AG09319 (cell line): ENCODE results near the gene PDIA2.

ENCODE experiments used
- DNase-seq: peaks from one replicate; pipeline ENCODE4 v3.0.0-alpha.2; 2010; ENCODE audit warnings: low read depth; ENCODE audit errors: extremely low read depth
- TF ChIP-seq, protein P1 (sequence below): IDR thresholded peaks from 2 replicates; pipeline ENCODE4 v1.5.1; 2011; ENCODE audit warnings: low read depth, mild to moderate bottlenecking, inconsistent platforms, low read length, moderate library complexity

Gene PDIA2

DNA sequence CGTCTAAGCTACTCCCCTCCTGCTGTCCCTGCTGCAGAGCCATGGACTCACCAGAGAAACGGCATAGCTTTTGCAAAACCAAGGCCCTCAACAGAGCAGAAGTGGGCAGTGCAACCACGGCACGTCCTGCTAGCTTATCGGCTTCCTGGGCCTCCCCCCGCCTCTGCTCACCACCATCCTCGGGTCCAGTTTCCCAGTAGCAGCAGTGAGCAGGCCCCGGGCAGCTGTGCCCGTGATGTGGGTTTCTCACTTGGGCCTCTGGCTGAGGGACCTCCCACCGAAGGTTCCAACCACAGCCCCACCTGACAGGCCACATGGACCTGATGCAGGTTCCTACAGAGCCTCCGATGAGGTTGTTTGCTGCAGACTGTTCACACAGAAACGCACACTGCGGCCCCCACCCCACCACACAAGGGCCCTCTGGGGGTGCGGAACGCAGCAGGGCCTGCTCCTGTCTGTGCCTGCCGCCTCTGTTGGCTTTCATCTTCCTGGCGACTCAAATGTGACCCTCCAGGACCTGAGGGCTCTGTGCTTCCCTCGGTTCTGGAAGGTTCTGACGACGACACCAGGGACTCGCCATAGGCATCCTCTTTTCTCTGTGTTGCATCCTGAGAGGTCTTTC lies 24.8 kb downstream of the PDIA2 start:
- TF ChIP-seq, protein P1, sequence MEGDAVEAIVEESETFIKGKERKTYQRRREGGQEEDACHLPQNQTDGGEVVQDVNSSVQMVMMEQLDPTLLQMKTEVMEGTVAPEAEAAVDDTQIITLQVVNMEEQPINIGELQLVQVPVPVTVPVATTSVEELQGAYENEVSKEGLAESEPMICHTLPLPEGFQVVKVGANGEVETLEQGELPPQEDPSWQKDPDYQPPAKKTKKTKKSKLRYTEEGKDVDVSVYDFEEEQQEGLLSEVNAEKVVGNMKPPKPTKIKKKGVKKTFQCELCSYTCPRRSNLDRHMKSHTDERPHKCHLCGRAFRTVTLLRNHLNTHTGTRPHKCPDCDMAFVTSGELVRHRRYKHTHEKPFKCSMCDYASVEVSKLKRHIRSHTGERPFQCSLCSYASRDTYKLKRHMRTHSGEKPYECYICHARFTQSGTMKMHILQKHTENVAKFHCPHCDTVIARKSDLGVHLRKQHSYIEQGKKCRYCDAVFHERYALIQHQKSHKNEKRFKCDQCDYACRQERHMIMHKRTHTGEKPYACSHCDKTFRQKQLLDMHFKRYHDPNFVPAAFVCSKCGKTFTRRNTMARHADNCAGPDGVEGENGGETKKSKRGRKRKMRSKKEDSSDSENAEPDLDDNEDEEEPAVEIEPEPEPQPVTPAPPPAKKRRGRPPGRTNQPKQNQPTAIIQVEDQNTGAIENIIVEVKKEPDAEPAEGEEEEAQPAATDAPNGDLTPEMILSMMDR = no peak
- DNase-seq = no peak

DNA sequence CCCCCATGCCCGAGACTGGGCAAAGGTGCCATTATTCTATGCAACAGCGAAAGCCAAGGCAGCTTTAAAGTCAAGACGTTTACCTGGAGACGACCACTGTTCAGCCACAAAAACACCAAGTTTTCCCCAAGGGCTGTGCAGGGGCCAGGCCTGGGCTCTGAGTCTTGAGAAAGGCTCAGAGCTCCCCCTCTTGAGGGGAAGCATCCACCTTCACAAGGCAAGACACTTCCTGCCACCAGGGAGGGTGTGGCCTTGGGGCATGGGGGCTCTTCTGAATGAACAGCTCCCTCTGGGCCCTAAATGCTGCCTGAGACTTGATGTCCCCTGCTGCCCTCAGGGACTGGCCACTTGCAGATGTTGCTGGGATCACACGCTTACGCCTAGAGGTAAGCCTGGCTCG lies 26.5 kb downstream of the PDIA2 start:
- DNase-seq = no peak
- TF ChIP-seq, protein P1 = no peak

DNA sequence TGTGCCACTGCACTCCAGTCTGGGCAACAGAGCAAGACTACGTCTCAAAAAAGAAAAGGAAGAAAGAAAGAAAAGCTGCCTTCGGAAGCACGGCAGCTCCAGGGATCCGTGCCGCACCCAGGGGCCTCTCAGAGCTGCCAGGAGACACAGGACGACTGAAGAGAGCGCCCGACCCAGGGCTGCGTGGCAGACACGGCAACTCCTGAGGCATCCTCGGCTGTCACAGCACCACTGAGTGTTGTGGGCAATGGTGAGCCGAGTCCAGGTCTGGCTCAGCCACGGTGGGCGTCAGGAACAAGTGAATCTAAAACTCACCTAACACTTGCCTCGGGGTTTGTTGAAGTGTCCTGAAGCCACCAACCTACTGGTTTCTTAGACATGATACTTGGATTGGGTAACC lies 28.8 kb downstream of the PDIA2 start:
- TF ChIP-seq, protein P1 = no peak
- DNase-seq = no peak

DNA sequence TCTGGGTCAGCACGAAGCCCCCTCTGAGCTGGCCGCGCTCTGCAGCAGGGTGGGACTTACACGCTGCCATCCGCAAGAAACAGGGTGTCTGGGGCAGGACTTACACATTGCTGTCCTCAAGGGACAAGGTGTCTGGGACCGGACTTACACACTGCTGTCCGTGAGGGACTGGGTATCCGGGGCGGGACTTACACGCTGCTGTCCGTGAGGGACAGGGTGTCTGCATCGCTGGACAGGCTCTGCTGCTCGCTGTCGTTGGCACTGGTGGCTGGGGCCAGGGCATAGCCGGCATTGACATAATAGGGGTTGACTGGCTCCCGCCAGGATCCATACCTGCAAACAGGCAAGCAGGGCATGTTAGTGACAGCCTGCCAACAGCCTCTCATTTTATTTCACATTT lies 31.4 kb downstream of the PDIA2 start:
- DNase-seq = no peak
- TF ChIP-seq, protein P1 = no peak

DNA sequence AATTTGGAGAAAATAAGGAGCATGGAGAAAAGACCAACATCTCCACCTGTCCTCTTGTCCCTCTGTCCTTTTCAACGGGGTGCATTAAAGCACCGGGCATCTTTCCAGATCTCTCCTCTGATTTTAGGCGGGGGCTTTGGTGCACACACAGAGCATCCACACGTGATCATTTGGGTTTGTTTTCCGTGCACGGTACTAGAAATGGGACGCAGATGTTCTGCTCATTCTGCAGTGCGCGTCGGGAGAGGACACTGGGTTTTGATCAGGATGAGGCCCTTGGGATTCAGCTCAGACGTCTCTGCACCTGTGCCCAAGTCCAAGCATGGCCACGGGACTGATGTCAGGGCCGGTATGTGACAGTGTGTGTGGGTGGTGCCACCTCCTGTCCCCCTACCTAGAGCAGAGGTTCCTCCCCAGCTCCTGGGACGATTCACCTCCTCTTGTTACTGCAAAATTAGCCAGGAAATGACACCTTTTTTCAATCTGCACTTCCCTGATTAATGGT lies 31.9 kb downstream of the PDIA2 start:
- no peak for DNase-seq
- TF ChIP-seq, protein P1 = no peak

DNA sequence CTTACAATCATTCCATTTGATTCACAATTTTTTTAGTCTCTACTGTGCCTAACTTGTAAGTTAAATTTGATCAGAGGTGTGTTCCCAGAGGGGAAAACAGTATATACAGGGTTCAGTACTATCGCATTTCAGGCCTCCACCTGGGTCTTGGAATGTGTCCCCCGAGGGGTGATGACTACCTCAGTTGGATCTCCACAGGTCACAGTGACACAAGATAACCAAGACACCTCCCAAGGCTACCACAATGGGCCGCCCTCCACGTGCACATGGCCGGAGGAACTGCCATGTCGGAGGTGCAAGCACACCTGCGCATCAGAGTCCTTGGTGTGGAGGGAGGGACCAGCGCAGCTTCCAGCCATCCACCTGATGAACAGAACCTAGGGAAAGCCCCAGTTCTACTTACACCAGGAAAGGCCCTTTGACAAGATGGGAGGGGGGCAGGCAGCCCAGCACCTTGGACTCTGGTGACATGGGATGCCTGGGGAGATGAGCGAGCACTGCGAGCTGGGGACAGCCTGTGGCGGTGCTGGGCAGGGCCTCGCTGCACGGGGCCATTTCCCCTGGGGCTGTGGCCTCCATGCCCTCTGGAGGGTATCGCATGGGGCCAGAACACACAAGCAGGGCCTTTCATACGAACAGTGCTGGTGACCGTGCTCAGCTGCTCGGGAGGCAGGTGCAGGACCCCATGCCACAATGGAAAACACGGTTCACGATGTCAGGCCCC lies 33.9 kb downstream of the PDIA2 start:
- TF ChIP-seq, protein P1 = no peak
- DNase-seq = no peak

DNA sequence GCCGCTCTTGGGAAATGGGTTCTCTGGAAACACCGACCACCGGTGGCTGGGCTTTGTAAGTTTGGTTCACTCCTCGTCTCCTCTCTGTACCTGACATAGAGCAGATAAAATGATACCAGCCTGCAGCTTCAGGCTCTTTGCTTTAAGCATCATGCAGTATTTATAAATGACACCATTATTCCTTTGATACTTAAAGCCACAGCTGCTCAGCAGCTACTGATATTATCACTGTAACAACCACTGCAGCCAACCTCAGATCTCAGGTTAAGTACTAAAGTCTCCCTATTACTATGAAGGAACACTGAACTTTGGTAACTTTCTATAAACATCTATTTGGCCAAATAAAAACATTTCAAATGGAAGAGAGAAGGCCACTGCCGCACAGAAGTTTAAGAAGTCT lies 34.6 kb downstream of the PDIA2 start:
- TF ChIP-seq, protein P1 = no peak
- no peak for DNase-seq
